HepG2 (cell line): Measurements from ENCODE around the gene USP36. TPM values are rescaled to one million over a fixed set of nuclear protein-coding genes. Genes with fewer than 3 reads are reported as not detected.
A peak's percentile ranks its signal among the peaks of the same experiment; 100 is the strongest.

Experiments used
- CBX5 ChIP-seq: sonication (generic); formaldehyde crosslinking; IDR thresholded peaks from 2 replicates; pipeline ENCODE4 v1.4.0; 2020; ENCODE audit warnings: missing genetic modification reagents, borderline replicate concordance
- CC2D1A ChIP-seq: sonication (generic); formaldehyde crosslinking; IDR thresholded peaks from 2 replicates; pipeline ENCODE4 v1.8.1; 2023; ENCODE audit warnings: mild to moderate bottlenecking, missing genetic modification reagents
- CHCHD3 ChIP-seq: sonication (generic); formaldehyde crosslinking; IDR thresholded peaks from 2 replicates; pipeline ENCODE4 v1.8.0; 2022; ENCODE audit warnings: mild to moderate bottlenecking, missing genetic modification reagents, moderate library complexity
- KMT2B ChIP-seq: IDR thresholded peaks from 2 replicates; pipeline ENCODE4 v1.6.1; 2016; ENCODE audit warnings: missing genetic modification reagents, missing compliant biosample characterization
- PHB2 ChIP-seq: fragments of 450-650 bp; IDR thresholded peaks from 2 replicates; pipeline ENCODE4 v1.6.1; 2018; ENCODE audit not compliant: partially characterized antibody
- PHF20 ChIP-seq: sonication (generic); formaldehyde crosslinking; IDR thresholded peaks from 2 replicates; pipeline ENCODE4 v1.5.0; 2020; ENCODE audit warnings: mild to moderate bottlenecking, missing genetic modification reagents
- POGZ ChIP-seq: sonication (generic); formaldehyde crosslinking; IDR thresholded peaks from 2 replicates; pipeline ENCODE4 v1.4.0; 2020; ENCODE audit warnings: mild to moderate bottlenecking, missing genetic modification reagents
- POLR2AphosphoS2 ChIP-seq: IDR thresholded peaks from 2 replicates; pipeline ENCODE4 v1.6.1; 2011; ENCODE audit warnings: low read depth, low read length, improper control_type of control experiment
- SALL2 ChIP-seq: sonication (generic); formaldehyde crosslinking; IDR thresholded peaks from 2 replicates; pipeline ENCODE4 v1.8.1; 2023; ENCODE audit warnings: mild to moderate bottlenecking, missing genetic modification reagents, inconsistent platforms
- TARDBP ChIP-seq: sonication (generic); formaldehyde crosslinking; IDR thresholded peaks from 2 replicates; pipeline ENCODE4 v1.8.0; 2022; ENCODE audit warnings: mild to moderate bottlenecking, missing genetic modification reagents
- TCF12 ChIP-seq, 2 experiments: fragments of 450-650 bp in 1 of 2; sonication (generic) in 1 of 2; formaldehyde crosslinking in 1 of 2; IDR thresholded peaks; 2 replicates each; pipeline versions ENCODE4 v1.6.1 to v1.8.0; 2017 to 2022; ENCODE audit warnings: antibody characterized with exemption in 1 of 2, mild to moderate bottlenecking in 1 of 2, missing genetic modification reagents in 1 of 2, moderate library complexity in 1 of 2
- ZKSCAN1 ChIP-seq: fragments of 150-350 bp; IDR thresholded peaks from 2 replicates; pipeline ENCODE4 v1.6.1; 2014; ENCODE audit warnings: low read length
- ZMYM2 ChIP-seq: sonication (generic); formaldehyde crosslinking; IDR thresholded peaks from 2 replicates; pipeline ENCODE4 v1.8.0; 2022; ENCODE audit warnings: mild to moderate bottlenecking, missing genetic modification reagents
- ZNF12 ChIP-seq: sonication (generic); formaldehyde crosslinking; IDR thresholded peaks from 2 replicates; pipeline ENCODE4 v1.5.0; 2020; ENCODE audit warnings: missing genetic modification reagents
- ZNF24 ChIP-seq: fragments of 450-650 bp; IDR thresholded peaks from 2 replicates; pipeline ENCODE4 v1.6.1; 2017; ENCODE audit warnings: antibody characterized with exemption, mild to moderate bottlenecking
- ZNF446 ChIP-seq: sonication (generic); formaldehyde crosslinking; IDR thresholded peaks from 2 replicates; pipeline ENCODE4 v1.5.0; 2020; ENCODE audit warnings: mild to moderate bottlenecking, missing genetic modification reagents
- ZNF543 ChIP-seq: sonication (generic); formaldehyde crosslinking; IDR thresholded peaks from 2 replicates; pipeline ENCODE4 v1.4.0; 2020; ENCODE audit warnings: mild to moderate bottlenecking, missing genetic modification reagents
- ZNF552 ChIP-seq: sonication (generic); formaldehyde crosslinking; IDR thresholded peaks from 2 replicates; pipeline ENCODE4 v1.9.0; 2022; ENCODE audit warnings: missing genetic modification reagents, mild to moderate bottlenecking, borderline replicate concordance
- ZNF558 ChIP-seq: sonication (generic); formaldehyde crosslinking; IDR thresholded peaks from 2 replicates; pipeline ENCODE4 v1.9.0; 2022; ENCODE audit warnings: mild to moderate bottlenecking, missing genetic modification reagents, borderline replicate concordance
- polyA plus RNA-seq, 8 experiments: library from polyadenylated mRNA; depleted of rRNA in 3 of 8; stranded (reverse) in 7 of 8; unstranded in 1 of 8; fragments of >200 nt; fragmentation: Illumina TruSeq in 4 of 8; extraction: Trizol in 4 of 8; gene quantifications; 2 replicates each; pipeline versions ENCODE4 v1.2.1 to v1.2.3, GENCODE V29; 2011 to 2016; ENCODE audit warnings: low read depth in 4 of 8, missing spikeins in 1 of 8, mixed read lengths in 1 of 8; ENCODE audit not compliant: insufficient read depth in 1 of 8
- total RNA-seq, 5 experiments: library from RNA; depleted of rRNA; stranded (reverse); fragments of >200 nt; fragmentation: Illumina TruSeq; extraction: Trizol; gene quantifications; 2 replicates each; pipeline ENCODE4 v1.2.3, GENCODE V29; 2016; ENCODE audit warnings: low read depth in 1 of 5
- TF ChIP-seq, protein P1 (sequence below): sonication (generic); formaldehyde crosslinking; IDR thresholded peaks from 2 replicates; pipeline ENCODE4 v1.4.0; 2020; ENCODE audit warnings: mild to moderate bottlenecking, missing genetic modification reagents
- TF ChIP-seq, protein P2 (sequence below): sonication (generic); formaldehyde crosslinking; conservative IDR thresholded peaks from 2 replicates; pipeline ENCODE4 v1.8.0; 2022; ENCODE audit warnings: missing genetic modification reagents
- TF ChIP-seq, protein P3 (sequence below): sonication (generic); formaldehyde crosslinking; IDR thresholded peaks from 2 replicates; pipeline ENCODE4 v1.9.0; 2021; ENCODE audit warnings: missing genetic modification reagents, borderline replicate concordance
- TF ChIP-seq, protein P4 (sequence below): IDR thresholded peaks from 2 replicates; pipeline ENCODE4 v1.6.1; 2016; ENCODE audit warnings: mild to moderate bottlenecking
- TF ChIP-seq, protein P5 (sequence below): sonication (generic); formaldehyde crosslinking; IDR thresholded peaks from 2 replicates; pipeline ENCODE4 v1.8.1; 2023; ENCODE audit warnings: mild to moderate bottlenecking, moderate library complexity, missing genetic modification reagents

The USP36 gene
- total and polyA plus RNA-seq, 2 of the 13 experiments (the other 11 are each of a cell fraction or from before 2014, with no cell fraction given) = 29.6 to 45.9 TPM

DNA sequence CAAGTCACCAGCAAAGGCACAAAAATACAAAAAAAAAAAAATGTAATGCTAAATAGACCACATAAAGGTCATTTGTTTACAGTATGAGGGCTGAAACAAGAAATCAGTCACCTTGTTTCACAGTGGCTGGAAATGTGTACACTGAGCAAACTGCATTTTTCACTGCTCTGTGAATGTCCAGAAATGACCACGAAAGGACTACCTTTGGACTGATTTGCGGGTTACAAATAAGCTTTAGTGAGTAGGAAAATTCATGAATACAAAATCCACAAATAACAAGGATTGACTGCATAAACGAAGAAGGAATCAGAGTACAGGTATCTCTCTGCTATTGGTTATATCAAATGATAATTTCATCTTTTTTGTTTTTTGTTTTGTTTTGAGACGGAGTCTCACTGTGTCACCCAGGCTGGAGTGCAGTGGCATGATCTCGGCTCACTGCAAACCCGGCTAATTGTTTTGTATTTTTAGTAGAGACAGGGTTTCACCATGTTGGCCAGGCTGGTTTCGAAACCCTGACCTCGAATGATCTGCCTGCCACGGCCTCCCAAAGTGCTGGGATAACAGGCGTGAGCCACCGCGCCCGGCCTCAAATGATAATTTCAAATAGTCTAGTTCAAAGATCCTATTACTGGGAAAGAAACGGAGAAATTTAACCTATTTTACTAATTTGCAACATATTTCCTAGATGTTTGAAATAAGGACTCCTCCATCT, 89.0 kb downstream of the USP36 start (continued):
- TF ChIP-seq, protein P1, sequence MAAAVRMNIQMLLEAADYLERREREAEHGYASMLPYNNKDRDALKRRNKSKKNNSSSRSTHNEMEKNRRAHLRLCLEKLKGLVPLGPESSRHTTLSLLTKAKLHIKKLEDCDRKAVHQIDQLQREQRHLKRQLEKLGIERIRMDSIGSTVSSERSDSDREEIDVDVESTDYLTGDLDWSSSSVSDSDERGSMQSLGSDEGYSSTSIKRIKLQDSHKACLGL (CRISPR knock-in tag) = no peak
- no peak for TF ChIP-seq ZNF446 (CRISPR knock-in tag)
- TF ChIP-seq ZKSCAN1 = no peak
- TF ChIP-seq PHF20 (CRISPR knock-in tag) = no peak
- no peak for TF ChIP-seq CHCHD3 (CRISPR knock-in tag)
- TF ChIP-seq, protein P2, sequence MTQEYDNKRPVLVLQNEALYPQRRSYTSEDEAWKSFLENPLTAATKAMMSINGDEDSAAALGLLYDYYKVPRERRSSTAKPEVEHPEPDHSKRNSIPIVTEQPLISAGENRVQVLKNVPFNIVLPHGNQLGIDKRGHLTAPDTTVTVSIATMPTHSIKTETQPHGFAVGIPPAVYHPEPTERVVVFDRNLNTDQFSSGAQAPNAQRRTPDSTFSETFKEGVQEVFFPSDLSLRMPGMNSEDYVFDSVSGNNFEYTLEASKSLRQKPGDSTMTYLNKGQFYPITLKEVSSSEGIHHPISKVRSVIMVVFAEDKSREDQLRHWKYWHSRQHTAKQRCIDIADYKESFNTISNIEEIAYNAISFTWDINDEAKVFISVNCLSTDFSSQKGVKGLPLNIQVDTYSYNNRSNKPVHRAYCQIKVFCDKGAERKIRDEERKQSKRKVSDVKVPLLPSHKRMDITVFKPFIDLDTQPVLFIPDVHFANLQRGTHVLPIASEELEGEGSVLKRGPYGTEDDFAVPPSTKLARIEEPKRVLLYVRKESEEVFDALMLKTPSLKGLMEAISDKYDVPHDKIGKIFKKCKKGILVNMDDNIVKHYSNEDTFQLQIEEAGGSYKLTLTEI = no peak
- peak; percentile 82; the same call in 1 of the 2 replicates for TF ChIP-seq ZMYM2 (CRISPR knock-in tag)
- TF ChIP-seq SALL2 (CRISPR knock-in tag) = peak; percentile 37; the same call in 1 of the 2 replicates
- TF ChIP-seq, protein P3, sequence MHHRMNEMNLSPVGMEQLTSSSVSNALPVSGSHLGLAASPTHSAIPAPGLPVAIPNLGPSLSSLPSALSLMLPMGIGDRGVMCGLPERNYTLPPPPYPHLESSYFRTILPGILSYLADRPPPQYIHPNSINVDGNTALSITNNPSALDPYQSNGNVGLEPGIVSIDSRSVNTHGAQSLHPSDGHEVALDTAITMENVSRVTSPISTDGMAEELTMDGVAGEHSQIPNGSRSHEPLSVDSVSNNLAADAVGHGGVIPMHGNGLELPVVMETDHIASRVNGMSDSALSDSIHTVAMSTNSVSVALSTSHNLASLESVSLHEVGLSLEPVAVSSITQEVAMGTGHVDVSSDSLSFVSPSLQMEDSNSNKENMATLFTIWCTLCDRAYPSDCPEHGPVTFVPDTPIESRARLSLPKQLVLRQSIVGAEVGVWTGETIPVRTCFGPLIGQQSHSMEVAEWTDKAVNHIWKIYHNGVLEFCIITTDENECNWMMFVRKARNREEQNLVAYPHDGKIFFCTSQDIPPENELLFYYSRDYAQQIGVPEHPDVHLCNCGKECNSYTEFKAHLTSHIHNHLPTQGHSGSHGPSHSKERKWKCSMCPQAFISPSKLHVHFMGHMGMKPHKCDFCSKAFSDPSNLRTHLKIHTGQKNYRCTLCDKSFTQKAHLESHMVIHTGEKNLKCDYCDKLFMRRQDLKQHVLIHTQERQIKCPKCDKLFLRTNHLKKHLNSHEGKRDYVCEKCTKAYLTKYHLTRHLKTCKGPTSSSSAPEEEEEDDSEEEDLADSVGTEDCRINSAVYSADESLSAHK (CRISPR knock-in tag) = no peak
- TF ChIP-seq CBX5 (CRISPR knock-in tag) = 0 out of 2 replicates have a peak, but pooled peaks have one; percentile 66
- no peak for TF ChIP-seq ZNF24
- TF ChIP-seq, protein P4, sequence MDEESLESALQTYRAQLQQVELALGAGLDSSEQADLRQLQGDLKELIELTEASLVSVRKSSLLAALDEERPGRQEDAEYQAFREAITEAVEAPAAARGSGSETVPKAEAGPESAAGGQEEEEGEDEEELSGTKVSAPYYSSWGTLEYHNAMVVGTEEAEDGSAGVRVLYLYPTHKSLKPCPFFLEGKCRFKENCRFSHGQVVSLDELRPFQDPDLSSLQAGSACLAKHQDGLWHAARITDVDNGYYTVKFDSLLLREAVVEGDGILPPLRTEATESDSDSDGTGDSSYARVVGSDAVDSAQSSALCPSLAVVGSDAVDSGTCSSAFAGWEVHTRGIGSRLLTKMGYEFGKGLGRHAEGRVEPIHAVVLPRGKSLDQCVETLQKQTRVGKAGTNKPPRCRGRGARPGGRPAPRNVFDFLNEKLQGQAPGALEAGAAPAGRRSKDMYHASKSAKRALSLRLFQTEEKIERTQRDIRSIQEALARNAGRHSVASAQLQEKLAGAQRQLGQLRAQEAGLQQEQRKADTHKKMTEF (CRISPR knock-in tag) = peak; percentile 66; the same call in 1 of the 2 replicates
- peak; percentile 47; the same call in 1 of the 2 replicates for TF ChIP-seq TARDBP (CRISPR knock-in tag)
- TF ChIP-seq, protein P5, sequence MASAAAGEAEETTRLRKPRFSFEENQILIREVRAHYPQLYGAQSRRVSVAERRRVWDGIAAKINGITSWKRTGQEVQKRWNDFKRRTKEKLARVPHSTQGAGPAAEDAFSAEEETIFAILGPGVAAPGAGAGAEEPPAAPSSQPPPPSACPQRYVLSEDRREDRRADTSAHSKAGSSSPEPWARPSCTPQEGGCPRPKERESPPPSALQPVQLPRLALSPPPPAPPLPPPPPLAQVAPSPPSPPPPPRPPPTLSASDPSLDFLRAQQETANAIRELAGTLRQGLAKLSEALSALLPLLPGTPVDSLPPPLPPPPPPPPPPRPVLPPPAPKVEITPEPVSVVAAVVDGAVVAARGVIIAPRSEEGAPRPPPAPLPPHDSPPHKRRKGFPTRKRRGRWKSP = 0 out of 2 replicates have a peak, but pooled peaks have one; percentile 41
- no peak for TF ChIP-seq ZNF558
- TF ChIP-seq PHB2 = no peak
- no peak for TF ChIP-seq ZNF12 (CRISPR knock-in tag)
- TF ChIP-seq KMT2B (CRISPR knock-in tag) = peak; percentile 20; the same call in 1 of the 2 replicates
- TF ChIP-seq ZNF543 = no peak
- no peak for TF ChIP-seq TCF12 (IDR thresholded peaks at IDR 0.05)
- TF ChIP-seq TCF12 (CRISPR knock-in tag; IDR thresholded peaks at IDR 0.05) = no peak
- no peak for TF ChIP-seq ZNF552 (CRISPR knock-in tag)
- no peak for TF ChIP-seq POGZ (CRISPR knock-in tag)
- TF ChIP-seq POLR2AphosphoS2 = no peak
- TF ChIP-seq CC2D1A = no peak
